ENCODE measurements around the gene PRKCSH. TPM values are rescaled to one million over a fixed set of nuclear protein-coding genes. Genes with fewer than 3 reads are reported as not detected.
A peak's percentile ranks its signal among the peaks of the same experiment; 100 is the strongest.

PRKCSH gene
- total RNA-seq, 6 experiments from 2014 or later, result 114 to 206 (median 192) TPM

GRCh38 chr19:11482384-11483050 lies 47.1 kb downstream of the PRKCSH start:
- TF ChIP-seq POLR2A (IDR thresholded peaks at IDR 0.05), result no peak
- peak; percentile 93 to 97 (median 95) for TF ChIP-seq CTCF (IDR thresholded peaks at IDR 0.05)
- DNase-seq, result peak; percentile 79 to 85 (median 84)
- Histone ChIP-seq H3K4me1 (peaks cover 0 to 29% (median 6%) of the 10 kb centered on the region in 4 donors), H3K36me3 (no peaks in the 10 kb centered on the region), H3K27ac (no peak overlapping the region), H3K9me3 (no peaks in the 10 kb centered on the region), H3K4me3 (peak overlapping the region in 2 of 3 donors; percentile 2 to 24), H3K27me3 (peaks cover 0 to 12% of the 10 kb centered on the region in 2 donors)
- peak; percentile 71 to 84 (median 76) for ATAC-seq
- intact Hi-C loops (cut with DNase I), result no loop called here
- WGBS (ENCODE audit: insufficient coverage, low coverage, low lambda C conversion rate, missing lambda C conversion rate), result no CpG with 5 or more reads among the region's 58 CpGs

- peaks cover 0 to 12% of the 10 kb centered on the region in 2 donors for H3K27me3 ChIP-seq
- no peaks in the 10 kb centered on the region for H3K9me3 ChIP-seq
- intact Hi-C loops (cut with DNase I), result no loop called here
- ATAC-seq (no peak), DNase-seq (peak in 1 of 3 donors; percentile 29)
- 90% methylated on average over 28 of the region's 57 CpGs for WGBS (ENCODE audit: insufficient coverage, low coverage, low lambda C conversion rate, missing lambda C conversion rate)
- H3K36me3 ChIP-seq, result no peaks in the 10 kb centered on the region
- no peak for TF ChIP-seq CTCF (IDR thresholded peaks at IDR 0.05)
- no peak for TF ChIP-seq POLR2A (IDR thresholded peaks at IDR 0.05)
- H3K4me1 ChIP-seq, result peaks cover 0 to 29% (median 6%) of the 10 kb centered on the region in 4 donors
- no peak overlapping the region for H3K4me3 ChIP-seq
- H3K27ac ChIP-seq, result no peak overlapping the region
Measured at GRCh38 chr19:11483366-11484111, 48.1 kb downstream of the PRKCSH start.

GRCh38 chr19:11485245-11485837 lies 49.9 kb downstream of the PRKCSH start:
- no peaks in the 10 kb centered on the region for H3K9me3 ChIP-seq
- ATAC-seq (peak; percentile 53 to 86 (median 80)), DNase-seq (peak; percentile 71 to 97 (median 93))
- H3K27ac ChIP-seq, result peak overlapping the region in 2 of 3 donors; percentile 54 to 55
- TF ChIP-seq CTCF (IDR thresholded peaks at IDR 0.05) (no peak), POLR2A (IDR thresholded peaks at IDR 0.05) (no peak)
- no peak overlapping the region for H3K4me3 ChIP-seq
- WGBS (ENCODE audit: insufficient coverage, low coverage, low lambda C conversion rate, missing lambda C conversion rate), result 37% methylated on average over 9 of the region's 13 CpGs
- H3K27me3 ChIP-seq, result peaks cover 0 to 12% of the 10 kb centered on the region in 2 donors
- no peaks in the 10 kb centered on the region for H3K36me3 ChIP-seq
- intact Hi-C loops (cut with DNase I), result no loop called here
- peaks cover 0 to 40% (median 11%) of the 10 kb centered on the region in 4 donors for H3K4me1 ChIP-seq

GRCh38 chr19:11486661-11487503 lies 51.4 kb downstream of the PRKCSH start:
- no peak overlapping the region for H3K27ac ChIP-seq
- no peaks in the 10 kb centered on the region for H3K36me3 ChIP-seq
- DNase-seq, result no peak
- 88% methylated on average over 3 of the region's 45 CpGs for WGBS (ENCODE audit: insufficient coverage, low coverage, low lambda C conversion rate, missing lambda C conversion rate)
- intact Hi-C loops (cut with DNase I), result no loop called here
- no peak overlapping the region for H3K4me3 ChIP-seq
- H3K4me1 ChIP-seq, result peaks cover 0 to 49% (median 14%) of the 10 kb centered on the region in 4 donors
- H3K9me3 ChIP-seq, result no peaks in the 10 kb centered on the region
- peaks cover 0 to 12% of the 10 kb centered on the region in 2 donors for H3K27me3 ChIP-seq
- ATAC-seq, result no peak
- TF ChIP-seq POLR2A (IDR thresholded peaks at IDR 0.05), result no peak

Measured in right lobe of liver (tissue), 6 donors.